Panc1 (cell line): Measurements from ENCODE around the gene HK1. TPM values are rescaled to one million over a fixed set of nuclear protein-coding genes. Genes with fewer than 3 reads are reported as not detected.

Experiments
- ATAC-seq: fragments of 200-7000 bp; cut with Tn5 transposase; 2 replicates; pipeline ENCODE4 v1.9.1; 2020; ENCODE audit warnings: mild to moderate bottlenecking, moderate library complexity
- Bru-seq: library from RNA; stranded (reverse); fragments of 400-500 nt; gene quantifications from one replicate; lab custom pipeline; 2021; lab: Mats Ljungman, UMichigan
- BruChase-seq, 2 experiments: library from RNA; stranded (reverse); fragments of 400-500 nt; gene quantifications; one replicate each; lab custom pipeline; 2021; lab: Mats Ljungman, UMichigan
- BruUV-seq: library from RNA; stranded (reverse); fragments of 400-500 nt; replicated peaks from 2 replicates; lab custom pipeline; 2021; lab: Mats Ljungman, UMichigan
- CTCF ChIA-PET: fragments of 300-600 bp; sonication (Branson Sonifier 250); formaldehyde crosslinking; loops from one replicate; lab custom pipeline; 2022; ENCODE audit warnings: antibody characterized with exemption; lab: Charles Lee
- POLR2A ChIA-PET: fragments of 300-600 bp; sonication (Branson Sonifier 250); formaldehyde crosslinking; loops from one replicate; lab custom pipeline; 2022; ENCODE audit warnings: antibody characterized with exemption; lab: Charles Lee
- DNase-seq: peaks from one replicate; pipeline ENCODE4 v3.0.0-alpha.2; 2010; ENCODE audit warnings: low read depth, low spot score
- H3K27ac ChIP-seq: 2 replicates; pipeline ENCODE4 v1.5.1; 2011; ENCODE audit warnings: mild to moderate bottlenecking, low read length, inconsistent platforms
- H3K27me3 ChIP-seq: fragments of 200-500 bp; sonication (Bioruptor generic); 2 replicates; pipeline ENCODE4 v1.6.0; 2014; ENCODE audit warnings: low read length, inconsistent platforms; ENCODE audit not compliant: control insufficient read depth, insufficient read depth
- H3K36me3 ChIP-seq: fragments of 200-500 bp; sonication (Bioruptor generic); 2 replicates; pipeline ENCODE4 v1.5.1; 2014; ENCODE audit warnings: inconsistent platforms, mild to moderate bottlenecking, low read length, moderate library complexity; ENCODE audit not compliant: control insufficient read depth, insufficient read depth
- H3K4me1 ChIP-seq: 2 replicates; pipeline ENCODE4 v1.5.1; 2011; ENCODE audit warnings: inconsistent platforms, mild to moderate bottlenecking, low read length, moderate library complexity; ENCODE audit not compliant: control insufficient read depth, insufficient read depth
- H3K4me3 ChIP-seq, 2 experiments: 2 replicates each; pipeline ENCODE4 v1.5.1; 2011 to 2012; ENCODE audit warnings: low read depth in 2 of 2, low read length in 2 of 2, mild to moderate bottlenecking in 2 of 2, inconsistent platforms in 1 of 2, moderate library complexity in 1 of 2
- H3K9me3 ChIP-seq: fragments of 200-500 bp; sonication (Bioruptor generic); 2 replicates; pipeline ENCODE4 v1.5.1; 2014; ENCODE audit warnings: low read depth, mild to moderate bottlenecking, inconsistent platforms, low read length, moderate library complexity; ENCODE audit not compliant: control insufficient read depth, insufficient read depth
- CTCF ChIP-seq: fragments of 450-650 bp; IDR thresholded peaks from 2 replicates; pipeline ENCODE4 v1.5.1; 2017; ENCODE audit warnings: mild to moderate bottlenecking
- POLR2AphosphoS5 ChIP-seq: IDR thresholded peaks from 2 replicates; pipeline ENCODE4 v1.6.1; 2012; ENCODE audit warnings: mild to moderate bottlenecking, low read depth, low read length, moderate library complexity
- SIN3A ChIP-seq: IDR thresholded peaks from 2 replicates; pipeline ENCODE4 v1.6.1; 2012; ENCODE audit warnings: low read depth, mild to moderate bottlenecking, low read length, moderate library complexity, borderline replicate concordance; ENCODE audit not compliant: insufficient read depth
- TCF7L2 ChIP-seq: IDR thresholded peaks from 2 replicates; pipeline ENCODE4 v1.6.1; 2011; ENCODE audit warnings: mild to moderate bottlenecking, low read depth, low read length, inconsistent platforms
- in situ Hi-C: cut with HindIII; loops from 2 replicates; pipeline ENCODE4 v1.10.0; 2016; ENCODE audit warnings: low sequenced_read_pairs, low pct_unique_long_range_greater_than_20kb
- intact Hi-C: fragments of 100-400 bp; cut with micrococcal nuclease; formaldehyde crosslinking; loops from one replicate; pipeline ENCODE4 v1.10.0; 2022; ENCODE audit not compliant: unreplicated experiment
- long read RNA-seq: library from polyadenylated mRNA; unstranded; transcript quantifications from one replicate; pipeline ENCODE4 v2.0.0, GENCODE V29; 2021; ENCODE audit not compliant: unreplicated experiment
- polyA plus RNA-seq: library from polyadenylated mRNA; unstranded; fragments of >200 nt; gene quantifications from one replicate; pipeline ENCODE4 v1.2.1, GENCODE V29; 2012; ENCODE audit warnings: missing spikeins; ENCODE audit not compliant: insufficient read length
- total RNA-seq: library from RNA; stranded (reverse); gene quantifications from one replicate; pipeline ENCODE4 v1.2.1, GENCODE V29; 2021; ENCODE audit not compliant: unreplicated experiment
- TF ChIP-seq, protein P1 (sequence below), 2 experiments: IDR thresholded peaks; 2 replicates each; pipeline ENCODE4 v1.6.1; 2011 to 2012; ENCODE audit warnings: low read depth in 2 of 2, control low read depth in 1 of 2, low read length in 1 of 2, mild to moderate bottlenecking in 1 of 2, moderate library complexity in 1 of 2; ENCODE audit not compliant: insufficient read depth in 1 of 2

Gene HK1
- total RNA-seq, result 74.4 TPM
- polyA plus RNA-seq, result 101 TPM
- Bru-seq, nascent RNA, result percentile 62 among the genes with signal in this experiment
- percentile 59 among the genes with signal in this experiment for BruChase-seq, experiment 1, labeled RNA remaining after a 2-hour chase
- BruChase-seq, experiment 2, labeled RNA remaining after a 6-hour chase, result percentile 72 among the genes with signal in this experiment
- long read RNA-seq, transcript HK1-202 (18 exons, 3,605 nt), result major isoform, 303 of 402 reads
- long read RNA-seq, partial matches to known transcripts, result 44 of 402 reads
- long read RNA-seq, other reads (novel, unspliced or antisense), result 55 of 402 reads

GRCh38 chr10:69278446-69278963 is at the start of gene HK1:
Gene HK1, plus strand, starts transcription at chr10:69278496.
- ATAC-seq (no peak), DNase-seq (no peak)
- Histone ChIP-seq H3K4me3 (no peak within 1 kb of the TSS), H3K36me3 (no peaks in the 10 kb centered on the region), H3K9me3 (no peaks in the 10 kb centered on the region), H3K27ac (no peak within 1 kb of the TSS), H3K4me1 (no peaks in the 10 kb centered on the region), H3K27me3 (no peaks in the 10 kb centered on the region)
- POLR2A ChIA-PET, result interaction anchor here (0.6 kb wide), 1 partner anchor 933 kb away, joined by 3 read pairs; no protein-coding TSS in a partner anchor
- in situ Hi-C loops, result no loop called here
- intact Hi-C loops, result no loop called here
- no peak for TF ChIP-seq TCF7L2
- TF ChIP-seq SIN3A, result no peak
- TF ChIP-seq POLR2AphosphoS5, result no peak
- TF ChIP-seq, protein P1, sequence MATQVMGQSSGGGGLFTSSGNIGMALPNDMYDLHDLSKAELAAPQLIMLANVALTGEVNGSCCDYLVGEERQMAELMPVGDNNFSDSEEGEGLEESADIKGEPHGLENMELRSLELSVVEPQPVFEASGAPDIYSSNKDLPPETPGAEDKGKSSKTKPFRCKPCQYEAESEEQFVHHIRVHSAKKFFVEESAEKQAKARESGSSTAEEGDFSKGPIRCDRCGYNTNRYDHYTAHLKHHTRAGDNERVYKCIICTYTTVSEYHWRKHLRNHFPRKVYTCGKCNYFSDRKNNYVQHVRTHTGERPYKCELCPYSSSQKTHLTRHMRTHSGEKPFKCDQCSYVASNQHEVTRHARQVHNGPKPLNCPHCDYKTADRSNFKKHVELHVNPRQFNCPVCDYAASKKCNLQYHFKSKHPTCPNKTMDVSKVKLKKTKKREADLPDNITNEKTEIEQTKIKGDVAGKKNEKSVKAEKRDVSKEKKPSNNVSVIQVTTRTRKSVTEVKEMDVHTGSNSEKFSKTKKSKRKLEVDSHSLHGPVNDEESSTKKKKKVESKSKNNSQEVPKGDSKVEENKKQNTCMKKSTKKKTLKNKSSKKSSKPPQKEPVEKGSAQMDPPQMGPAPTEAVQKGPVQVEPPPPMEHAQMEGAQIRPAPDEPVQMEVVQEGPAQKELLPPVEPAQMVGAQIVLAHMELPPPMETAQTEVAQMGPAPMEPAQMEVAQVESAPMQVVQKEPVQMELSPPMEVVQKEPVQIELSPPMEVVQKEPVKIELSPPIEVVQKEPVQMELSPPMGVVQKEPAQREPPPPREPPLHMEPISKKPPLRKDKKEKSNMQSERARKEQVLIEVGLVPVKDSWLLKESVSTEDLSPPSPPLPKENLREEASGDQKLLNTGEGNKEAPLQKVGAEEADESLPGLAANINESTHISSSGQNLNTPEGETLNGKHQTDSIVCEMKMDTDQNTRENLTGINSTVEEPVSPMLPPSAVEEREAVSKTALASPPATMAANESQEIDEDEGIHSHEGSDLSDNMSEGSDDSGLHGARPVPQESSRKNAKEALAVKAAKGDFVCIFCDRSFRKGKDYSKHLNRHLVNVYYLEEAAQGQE (IDR thresholded peaks at IDR 0.05; ENCODE audit: insufficient read depth in 1 of 2, low read depth in 2 of 2, low read length in 1 of 2), result no peak
- TF ChIP-seq CTCF, result no peak
- BruUV-seq, result no TSS peak
- CTCF ChIA-PET, result no interaction called here

DNA sequence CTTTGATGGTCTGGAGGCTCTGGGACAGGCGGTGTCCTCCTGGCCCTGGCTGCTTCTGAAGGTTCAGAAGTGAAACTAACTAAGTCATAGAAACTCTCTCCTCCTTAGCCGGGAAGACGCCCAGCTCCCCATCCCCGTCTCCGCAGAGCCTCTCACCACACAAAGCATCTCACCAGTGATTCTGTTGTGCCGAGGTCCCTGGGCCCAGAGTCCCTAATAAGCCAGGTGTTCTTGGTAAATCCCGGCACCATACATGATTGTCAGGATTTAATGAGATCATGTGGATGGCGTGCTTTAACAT is 48.7 kb upstream of the HK1 start:
- ChIA-PET CTCF (no interaction called here), POLR2A (no interaction called here)
- Histone ChIP-seq H3K36me3 (no peaks in the 10 kb centered on the region), H3K4me1 (0 out of 2 replicates have a peak, but pooled peaks cover 5% of the 10 kb centered on the region), H3K27ac (no peak overlapping the region), H3K4me3 (no peak overlapping the region), H3K27me3 (no peaks in the 10 kb centered on the region), H3K9me3 (no peaks in the 10 kb centered on the region)
- in situ Hi-C loops (no loop called here), intact Hi-C loops (no loop called here)
- no TSS peak for BruUV-seq
- no peak for DNase-seq
- TF ChIP-seq POLR2AphosphoS5 (no peak), TCF7L2 (no peak), SIN3A (no peak), CTCF (no peak)
- TF ChIP-seq, protein P1 (IDR thresholded peaks at IDR 0.05; ENCODE audit: insufficient read depth in 1 of 2, low read depth in 2 of 2, low read length in 1 of 2), result no peak
- no peak for ATAC-seq
